Activated CD4-positive, alpha-beta T cell treated with anti-CD3 and anti-CD28 coated beads for 4 hours (primary cell): ENCODE measurements around the gene AGK.
A peak's percentile ranks its signal among the peaks of the same experiment; 100 is the strongest.
"Not testable (repeated sequence)": the region's sequence is repeated elsewhere in the genome, so short reads cannot be mapped to it uniquely, and the experiment has no call there.

Experiments used
- DNase-seq, 2 donors: peaks; one replicate each; pipeline ENCODE4 v3.0.0-alpha.2; 2020

Gene AGK

DNA sequence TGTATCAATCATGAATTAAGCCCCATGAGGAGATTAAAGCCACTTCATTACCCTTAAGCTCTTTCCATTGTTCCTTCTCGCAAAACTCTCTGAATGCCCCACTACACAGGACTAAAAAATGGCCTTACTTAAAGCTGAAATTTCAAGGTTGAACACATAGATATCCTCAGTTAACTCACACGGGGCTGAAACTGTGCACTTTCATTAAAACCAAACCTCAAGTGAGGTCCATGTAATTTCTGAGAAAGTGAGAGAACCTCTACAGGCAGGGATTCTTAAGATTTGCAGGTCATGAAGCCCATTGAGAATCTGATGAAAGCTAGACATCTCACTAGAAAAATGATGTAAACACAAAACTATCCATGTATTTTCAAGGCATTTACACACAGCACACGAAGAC lies 134.9 kb downstream of the AGK start:
- DNase-seq: no peak

DNA sequence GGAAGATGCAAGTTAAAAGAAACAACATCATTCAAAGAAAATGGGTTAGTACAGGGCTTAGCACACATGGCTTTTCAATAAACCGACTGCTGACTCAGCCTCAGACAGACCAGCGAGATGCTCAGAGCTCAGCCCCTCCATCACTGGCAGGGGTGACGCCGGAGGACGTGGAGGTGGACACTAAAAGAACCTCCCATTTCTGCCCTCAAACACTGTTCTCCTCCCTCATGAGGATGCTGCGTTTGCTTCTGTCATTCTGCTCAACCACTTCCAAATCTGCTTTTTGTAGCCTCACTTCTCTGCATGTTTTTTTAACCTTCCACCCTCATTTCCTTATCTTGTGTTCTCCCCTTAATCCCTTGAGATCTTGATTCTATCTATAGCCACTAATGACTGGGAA lies 135.5 kb downstream of the AGK start:
- no peak for DNase-seq

DNA sequence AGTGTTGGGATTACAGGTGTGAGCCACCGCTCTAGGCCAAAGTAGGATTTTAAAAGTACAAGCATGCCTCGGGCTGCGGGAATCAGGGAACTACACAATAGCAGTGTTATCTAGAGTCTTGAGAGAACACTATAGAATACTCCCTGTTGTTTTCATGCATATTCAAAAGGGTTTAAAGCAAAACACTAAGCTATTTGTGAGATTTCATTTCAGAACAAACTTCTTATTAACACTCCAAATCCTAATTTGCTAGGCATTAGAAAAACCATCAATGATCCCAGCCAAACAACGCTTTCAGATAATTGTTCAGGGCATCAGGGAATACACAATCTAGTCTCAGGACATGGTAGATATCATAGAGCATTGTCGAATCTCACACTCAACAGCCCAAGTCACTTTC lies 136.8 kb downstream of the AGK start:
- DNase-seq: no peak

DNA sequence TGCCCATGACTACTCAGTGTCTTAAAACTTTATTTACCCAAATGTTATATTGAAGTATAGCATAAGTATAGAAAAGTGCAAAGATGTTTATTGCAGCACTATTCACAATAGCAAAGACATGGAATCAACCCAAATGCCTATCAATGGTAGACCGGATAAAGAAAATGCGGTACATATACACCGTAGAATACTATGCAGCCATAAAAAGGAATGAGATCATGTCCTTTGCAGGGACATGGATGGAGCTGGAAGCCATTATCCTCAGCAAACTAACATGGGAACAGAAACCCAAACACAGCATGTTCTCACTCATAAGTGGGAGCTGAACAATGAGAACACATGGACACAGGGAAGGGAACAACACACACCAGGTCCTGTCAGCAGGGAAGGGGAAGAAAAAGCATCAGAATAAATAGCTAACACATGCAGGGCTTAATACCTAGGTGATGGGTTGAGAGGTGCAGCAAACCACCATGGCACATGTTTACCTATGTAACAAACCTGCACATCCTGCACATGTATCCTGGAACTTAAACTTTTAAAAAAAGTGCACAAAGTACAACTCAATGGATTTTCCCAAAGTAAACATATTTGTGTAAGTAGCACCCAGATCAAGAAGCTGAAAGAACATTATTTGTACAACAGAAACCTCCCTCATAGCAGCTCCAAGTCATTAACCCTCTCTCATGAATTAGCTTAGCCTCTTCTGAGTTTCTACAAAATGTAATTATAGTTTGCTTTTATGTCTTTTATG lies 138.0 kb downstream of the AGK start:
- not testable (repeated sequence) for DNase-seq

DNA sequence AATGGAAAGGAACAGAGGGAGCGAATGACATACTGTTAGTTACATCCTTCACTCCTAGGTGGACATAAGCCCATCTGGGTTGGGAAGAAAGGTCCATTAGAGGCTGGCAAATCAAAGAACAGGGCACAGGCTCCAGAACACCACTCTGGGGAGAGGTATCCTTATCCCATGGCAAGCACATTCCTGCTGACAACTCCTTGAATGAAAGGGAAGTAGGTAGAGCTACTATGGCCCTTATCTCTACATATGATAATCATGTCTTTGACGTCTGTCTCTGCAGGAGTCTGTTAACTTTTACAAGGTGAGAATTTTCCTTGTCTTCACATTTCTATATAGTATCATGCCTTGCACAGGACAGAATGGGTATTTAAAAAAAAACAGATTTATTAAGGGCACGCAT lies 140.3 kb downstream of the AGK start:
- no peak for DNase-seq

DNA sequence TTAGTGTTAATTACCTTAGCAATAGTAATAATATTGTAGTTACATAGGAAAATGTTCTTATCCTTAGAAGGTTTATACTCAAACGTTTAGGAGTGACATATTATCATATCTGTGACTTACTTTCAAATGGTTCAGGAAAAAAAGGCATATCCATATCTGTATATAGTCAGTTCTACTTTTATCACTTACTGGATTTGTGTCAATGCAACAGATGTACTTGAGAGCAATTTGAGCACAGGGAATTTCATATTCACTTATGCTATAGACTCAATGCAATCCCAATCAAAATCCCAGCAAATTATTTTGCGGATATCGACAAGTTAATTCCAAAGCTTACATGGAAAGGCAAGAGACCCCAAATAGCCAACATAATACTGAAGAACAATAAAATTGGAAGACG lies 140.8 kb downstream of the AGK start:
- DNase-seq: no peak

DNA sequence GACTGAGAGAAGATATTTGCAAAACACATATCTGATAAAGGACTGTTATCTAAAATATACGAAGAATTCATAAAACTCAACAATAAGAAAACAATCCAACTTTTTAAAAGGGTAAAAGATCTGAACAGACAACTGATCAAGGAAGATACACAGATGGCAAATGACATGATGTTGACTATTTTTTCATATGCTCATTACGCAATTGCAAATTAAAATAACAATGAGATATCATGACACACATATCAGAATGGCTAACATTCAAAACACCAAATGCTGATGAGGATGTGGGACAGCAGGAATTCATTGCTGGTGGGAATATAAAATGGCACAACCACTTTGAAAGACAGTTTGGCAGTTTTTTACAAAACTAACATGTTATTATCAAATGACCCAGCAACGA lies 141.9 kb downstream of the AGK start:
- DNase-seq: no peak

DNA sequence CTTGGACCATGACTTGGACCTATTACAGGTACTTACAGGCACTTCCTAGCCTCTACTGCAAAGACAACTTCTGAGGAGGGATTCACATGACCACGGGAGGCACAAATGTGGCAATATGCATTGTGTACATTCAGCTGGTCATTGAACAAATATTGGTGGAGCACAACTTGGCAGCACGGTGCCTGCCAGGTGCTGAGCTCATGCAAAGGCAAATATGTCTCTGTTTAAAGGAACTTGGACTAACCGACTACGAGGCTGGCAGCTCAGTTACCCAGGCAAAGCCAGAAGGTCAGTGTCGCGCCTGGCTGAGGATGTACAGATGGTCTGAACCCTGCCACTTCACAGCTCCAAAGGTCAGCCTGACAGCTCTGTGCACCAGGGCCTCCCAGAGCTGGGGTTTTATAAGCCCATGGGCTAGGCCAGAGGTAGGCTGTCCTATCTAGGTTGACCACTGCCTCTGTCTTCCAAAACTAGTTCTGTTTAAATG lies 144.6 kb downstream of the AGK start:
- DNase-seq: no peak

DNA sequence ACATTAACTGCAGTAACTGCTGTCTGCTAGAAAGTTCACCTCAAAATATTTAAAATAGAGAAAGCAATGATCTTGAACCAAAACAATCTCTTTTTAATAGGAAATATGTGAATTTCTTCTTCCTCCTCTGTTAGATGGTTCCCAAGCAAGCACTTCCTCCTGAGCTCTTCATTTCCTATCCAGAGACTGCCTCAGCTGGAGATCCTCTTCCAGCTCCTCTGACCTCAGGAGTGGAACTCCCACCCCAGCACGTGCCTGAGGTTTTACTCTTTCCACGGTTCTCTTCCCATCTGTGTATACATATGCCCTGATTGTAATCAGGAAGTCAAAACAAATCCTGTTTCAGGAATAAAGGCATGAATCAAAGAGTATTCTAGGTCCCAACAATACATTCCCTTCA lies 145.1 kb downstream of the AGK start:
- DNase-seq: no peak

DNA sequence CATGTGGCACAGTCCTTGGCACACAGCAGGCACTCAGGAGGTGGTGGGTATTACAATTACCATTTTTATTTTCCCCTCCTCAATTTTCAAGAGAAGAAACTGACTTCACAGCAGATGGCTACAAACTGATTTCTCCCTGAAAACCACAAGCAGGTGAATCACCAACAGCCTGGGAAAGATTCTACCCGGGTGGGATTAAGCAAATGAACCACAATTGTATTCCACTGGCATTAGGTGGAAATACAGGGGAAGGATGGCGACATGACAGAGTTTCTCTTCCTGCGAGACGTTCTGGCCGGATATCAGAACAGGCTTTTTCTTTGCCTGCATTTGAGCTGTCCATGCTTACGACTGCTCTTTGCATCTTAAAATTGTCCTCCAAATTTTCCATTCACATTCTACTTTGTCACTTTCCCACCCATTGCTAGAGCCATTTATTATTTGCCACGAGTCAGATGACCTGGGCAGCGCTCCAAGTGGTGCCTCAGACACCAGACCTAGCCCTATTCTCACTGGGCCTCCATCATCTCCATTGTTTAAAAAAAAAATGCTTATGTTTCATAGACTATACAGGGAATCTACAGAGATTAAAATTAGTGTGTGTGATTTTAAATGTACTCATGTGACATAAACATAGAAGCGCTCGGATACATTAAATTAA lies 146.1 kb downstream of the AGK start:
- DNase-seq: no peak

DNA sequence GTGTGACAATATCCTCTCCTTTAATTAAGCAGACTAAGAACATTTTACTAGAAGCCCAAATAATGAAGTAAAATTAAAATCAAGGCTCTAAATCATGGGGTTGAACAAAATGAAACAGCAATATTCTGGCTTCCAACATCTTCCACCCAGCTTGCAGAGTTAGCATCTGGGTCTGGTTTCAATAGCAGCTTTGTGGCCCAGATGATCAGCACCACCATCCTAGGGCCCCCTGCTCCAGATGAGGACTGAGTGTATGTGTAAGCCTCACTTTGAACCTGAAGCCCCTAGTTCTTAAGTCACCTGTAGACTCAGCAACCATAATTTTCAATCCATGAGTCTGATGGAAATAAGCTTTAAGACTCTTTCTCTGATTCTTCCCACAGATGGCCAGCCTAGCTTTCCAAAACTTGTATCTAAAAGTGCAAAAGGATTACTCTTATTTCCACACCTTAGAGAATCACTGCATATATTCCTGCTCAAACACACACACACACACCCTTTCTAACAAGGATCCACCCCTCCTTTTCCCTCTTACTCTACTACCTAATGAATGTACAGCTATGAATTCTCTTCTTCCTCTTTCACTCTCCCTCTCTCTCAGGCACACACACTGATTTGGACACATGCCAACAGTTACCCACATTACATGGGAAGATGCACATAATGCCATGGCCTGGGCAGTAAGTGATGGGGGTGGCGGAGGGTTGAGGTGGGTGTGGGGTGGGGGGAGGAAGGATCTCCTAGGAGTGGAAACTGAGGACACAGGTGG lies 147.2 kb downstream of the AGK start:
- no peak for DNase-seq

DNA sequence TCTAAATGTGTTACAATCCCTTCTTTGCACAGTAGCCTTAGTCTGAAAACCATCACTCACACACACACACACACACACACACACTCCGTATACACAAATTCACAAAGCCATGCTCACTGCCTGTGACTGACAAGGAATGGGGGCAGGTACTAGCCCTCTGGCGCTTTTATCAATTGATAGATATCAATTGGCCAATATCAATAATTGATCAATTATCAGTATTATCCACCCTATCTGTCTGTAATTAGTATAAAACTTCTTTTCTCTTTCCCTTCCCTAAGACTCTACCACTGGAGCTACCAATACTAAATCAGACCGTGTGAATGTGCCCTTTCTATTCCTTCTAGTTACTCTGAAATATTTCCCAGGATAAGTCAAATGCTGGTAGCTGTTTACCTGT lies 148.7 kb downstream of the AGK start:
- DNase-seq: no peak

DNA sequence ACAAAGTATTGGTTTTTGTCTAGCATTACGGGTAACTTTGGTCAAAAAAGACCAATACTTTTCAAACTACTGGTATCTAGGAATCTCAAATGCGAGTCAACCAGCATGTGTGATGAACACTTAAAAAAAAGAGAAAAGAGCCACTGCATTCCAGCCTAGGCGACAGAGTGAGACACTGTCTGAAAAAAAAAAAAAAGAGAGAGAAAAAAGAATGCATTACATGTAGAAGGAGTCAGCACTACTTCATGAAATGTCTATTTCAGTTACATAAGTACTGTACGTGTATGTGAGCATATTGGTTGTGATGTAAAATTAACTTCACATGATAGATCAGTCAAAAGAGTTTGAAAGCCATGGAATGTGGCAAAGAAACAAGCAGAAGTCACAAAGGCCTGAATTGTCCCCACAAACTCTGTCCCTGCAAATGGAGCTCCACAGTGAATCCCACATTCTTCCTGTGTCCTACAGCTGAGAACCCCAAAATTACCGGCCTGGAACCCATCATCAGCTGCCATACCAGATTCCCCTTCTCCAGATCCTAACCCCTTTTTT lies 149.2 kb downstream of the AGK start:
- no peak for DNase-seq

DNA sequence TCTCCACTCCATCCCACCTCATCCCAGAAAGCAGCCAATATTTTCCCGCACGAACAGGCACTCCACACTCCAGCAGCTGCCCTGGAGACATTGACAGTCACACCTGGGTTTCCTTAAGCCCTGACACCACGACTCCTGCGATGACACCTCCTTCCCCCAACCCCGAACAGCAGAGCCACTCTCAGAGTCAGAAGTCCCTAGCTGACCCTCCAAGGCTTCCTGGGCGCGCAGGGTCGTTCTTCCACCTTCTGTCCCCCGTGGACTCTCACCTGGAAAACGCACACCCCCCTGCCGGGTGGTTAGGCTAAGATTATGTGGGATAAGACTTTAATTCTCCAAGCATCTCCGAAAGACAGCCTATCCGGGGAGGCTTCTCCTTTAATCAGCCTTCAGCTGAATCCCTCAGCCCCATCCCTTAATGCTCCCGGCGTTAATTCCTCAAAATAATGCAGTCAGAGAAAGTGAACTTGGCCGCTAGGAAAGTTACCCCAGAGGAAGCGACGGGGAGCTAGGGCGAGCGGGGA lies 149.7 kb downstream of the AGK start:
- DNase-seq: peak; percentile 5

DNA sequence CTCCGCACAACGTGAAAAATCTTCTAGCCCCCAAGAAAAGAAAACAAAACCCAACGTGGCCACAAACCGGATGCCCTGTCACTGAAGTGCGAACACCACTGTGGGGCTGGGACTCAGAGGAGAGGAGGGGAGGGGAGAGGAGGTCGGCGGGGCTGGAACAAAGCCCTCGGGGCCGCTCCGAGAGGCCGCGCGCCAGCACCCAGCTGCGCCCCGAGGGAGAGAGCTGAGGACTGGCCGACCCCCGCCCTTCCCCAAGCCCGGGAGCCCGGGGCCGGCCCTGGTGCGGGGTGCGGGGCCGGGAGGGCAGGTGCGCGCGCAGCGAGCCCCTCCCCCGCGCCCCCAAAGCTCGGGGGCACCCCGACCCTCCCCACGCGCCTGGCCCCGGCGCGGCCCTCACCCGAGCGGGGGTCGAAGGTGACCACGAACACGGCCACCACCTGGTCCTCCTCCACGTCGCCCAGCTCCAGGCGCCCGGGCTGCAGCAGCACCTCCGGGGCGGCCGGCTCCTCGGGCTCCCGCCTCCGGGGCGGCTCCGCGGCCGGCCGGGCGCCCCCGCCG lies 150.4 kb downstream of the AGK start:
- peak; percentile 53 to 59 for DNase-seq

DNA sequence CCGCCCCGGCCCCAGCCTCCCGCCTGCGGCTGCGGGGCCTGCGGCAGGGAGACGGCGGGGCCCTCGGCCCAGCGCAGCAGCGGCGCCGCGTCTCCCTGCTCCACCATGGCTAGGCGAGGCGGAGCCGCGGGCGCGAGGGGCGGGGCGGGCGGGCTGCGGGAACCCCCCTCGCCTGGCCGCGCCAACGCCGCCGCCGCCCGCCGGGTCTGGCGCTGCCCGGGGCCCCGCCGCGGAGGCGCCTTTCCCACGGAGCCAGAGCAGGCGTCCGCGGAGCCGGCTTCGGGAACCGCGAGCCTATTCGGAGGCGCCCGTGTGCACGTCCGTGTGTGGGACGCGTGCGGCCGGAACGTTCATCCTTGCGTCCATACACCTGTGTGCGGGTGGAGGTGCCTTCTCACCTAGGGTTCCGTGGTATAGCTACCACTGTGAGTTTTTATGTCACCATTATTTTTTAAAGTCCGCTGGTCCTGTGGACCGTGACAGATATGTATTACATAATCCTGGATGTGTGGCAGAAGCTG lies 150.9 kb downstream of the AGK start, which contains the start of gene DENND11:
Gene DENND11, minus strand, starts transcription at position 120 of the 521 bp plus-strand sequence. Its CDS starts 13 bp downstream, at position 107.
- peak; percentile 42 to 49 for DNase-seq

DNA sequence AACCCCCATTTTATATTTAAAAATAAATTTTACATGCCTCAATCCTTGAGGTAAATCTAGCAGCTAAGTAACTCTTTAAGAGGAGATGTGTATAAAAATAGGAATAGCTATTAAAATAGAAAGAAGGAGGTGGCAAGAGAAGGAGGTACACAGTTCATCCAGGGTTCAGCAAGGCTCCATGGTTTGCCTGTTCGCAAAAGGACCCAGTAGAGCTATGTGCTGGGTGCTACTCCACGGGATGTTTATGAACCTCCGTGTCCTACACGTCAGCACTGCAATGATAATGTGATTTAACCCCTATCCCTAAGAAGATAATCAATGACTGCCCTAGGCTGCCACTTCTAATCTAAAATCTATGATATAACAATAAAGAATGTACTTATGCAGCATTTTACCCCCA lies 151.7 kb downstream of the AGK start:
- no peak for DNase-seq

DNA sequence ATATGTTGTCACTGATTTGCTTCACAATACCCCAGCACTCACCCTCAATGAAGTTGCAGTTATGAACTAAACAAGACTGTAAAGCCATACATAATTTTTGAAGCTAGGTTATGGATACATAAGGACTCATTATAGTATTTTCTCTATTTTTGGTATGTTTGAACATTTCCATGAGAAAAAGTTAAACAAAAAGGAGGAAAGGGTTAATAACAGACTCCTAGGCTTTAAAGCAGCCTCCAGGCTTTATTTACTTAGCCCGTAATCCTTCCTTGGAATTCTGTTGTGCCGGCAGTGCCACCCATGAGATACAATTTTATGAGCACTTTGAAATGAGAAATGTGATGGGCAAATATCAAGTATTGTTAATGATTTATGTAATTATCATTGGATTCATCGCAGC lies 152.9 kb downstream of the AGK start:
- no peak for DNase-seq

DNA sequence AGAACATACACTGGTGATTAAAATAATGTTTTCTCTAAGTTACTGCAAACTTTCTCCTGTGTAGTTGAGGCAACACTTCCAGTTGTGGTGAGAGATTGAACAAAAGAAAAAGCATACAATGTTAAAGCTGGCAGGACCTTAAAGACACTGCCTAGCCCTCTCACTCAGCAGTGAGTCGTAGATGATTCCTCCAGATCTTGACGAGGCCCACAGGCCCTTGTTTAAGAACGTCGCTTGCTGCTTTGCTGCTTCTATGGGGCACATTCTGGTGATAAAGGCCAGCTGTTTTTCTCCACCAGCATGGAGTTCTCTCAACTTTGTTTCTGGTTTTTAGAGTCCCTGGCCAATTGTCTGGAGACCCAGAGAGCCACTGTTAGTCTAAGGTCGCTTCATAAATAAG lies 153.5 kb downstream of the AGK start:
- DNase-seq: no peak
